OCI-LY7 (cell line): ENCODE results near the gene ZNF132. TPM values are rescaled to one million over a fixed set of nuclear protein-coding genes. Genes with fewer than 3 reads are reported as not detected.
A peak's percentile ranks its signal among the peaks of the same experiment; 100 is the strongest.
"Not testable (repeated sequence)": the region's sequence is repeated elsewhere in the genome, so short reads cannot be mapped to it uniquely, and the experiment has no call there.

ENCODE experiments used
- BruUV-seq: library from RNA; stranded (reverse); fragments of 400-500 nt; replicated peaks from 2 replicates; lab custom pipeline; 2021; lab: Mats Ljungman, UMichigan
- CTCF ChIA-PET: fragments of 300-600 bp; sonication (Branson Sonifier 250); formaldehyde crosslinking; loops from one replicate; lab custom pipeline; 2022; ENCODE audit warnings: antibody characterized with exemption; ENCODE audit not compliant: unreplicated experiment; lab: Charles Lee
- POLR2A ChIA-PET: fragments of 300-600 bp; sonication (Branson Sonifier 250); formaldehyde crosslinking; loops from one replicate; lab custom pipeline; 2022; ENCODE audit warnings: antibody characterized with exemption; lab: Charles Lee
- DNase-seq: peaks from one replicate; pipeline ENCODE4 v3.0.0-alpha.2; 2015; ENCODE audit warnings: low spot score
- H2AFZ ChIP-seq: fragments of 200-600 bp; sonication (generic), shearing (Covaris generic); 2 replicates; pipeline ENCODE4 v1.6.1; 2014; ENCODE audit warnings: mild to moderate bottlenecking, antibody characterized with exemption, low read length, moderate library complexity
- H3K27ac ChIP-seq: fragments of 200-600 bp; sonication (generic); 2 replicates; pipeline ENCODE4 v1.5.1; 2014; ENCODE audit warnings: mixed run types, low read depth, mild to moderate bottlenecking, moderate library complexity, low read length, inconsistent platforms; ENCODE audit not compliant: poor library complexity, severe bottlenecking
- H3K36me3 ChIP-seq: fragments of 200-600 bp; sonication (generic); 2 replicates; pipeline ENCODE4 v1.6.1; 2014; ENCODE audit warnings: mild to moderate bottlenecking, antibody characterized with exemption, low read length, moderate library complexity, mixed read lengths; ENCODE audit not compliant: insufficient read depth
- H3K4me1 ChIP-seq: fragments of 200-600 bp; sonication (generic); 2 replicates; pipeline ENCODE4 v1.5.1; 2014; ENCODE audit warnings: mild to moderate bottlenecking, low read length; ENCODE audit not compliant: insufficient read depth, poor library complexity, severe bottlenecking
- H3K4me2 ChIP-seq: fragments of 200-600 bp; sonication (generic); 2 replicates; pipeline ENCODE4 v1.6.1; 2014; ENCODE audit warnings: mild to moderate bottlenecking, low read length
- H3K4me3 ChIP-seq: fragments of 200-600 bp; sonication (generic); 2 replicates; pipeline ENCODE4 v1.5.1; 2014; ENCODE audit warnings: mild to moderate bottlenecking, low read depth, low read length; ENCODE audit not compliant: poor library complexity, severe bottlenecking
- H3K79me2 ChIP-seq: fragments of 200-600 bp; sonication (generic); 2 replicates; pipeline ENCODE4 v1.6.1; 2016; ENCODE audit warnings: low read depth, mild to moderate bottlenecking, low read length, moderate library complexity, mixed read lengths; ENCODE audit not compliant: insufficient read depth
- H3K9me2 ChIP-seq: fragments of 200-600 bp; sonication (generic); 2 replicates; pipeline ENCODE4 v1.6.1; 2016; ENCODE audit warnings: mild to moderate bottlenecking, low read length, mixed read lengths; ENCODE audit not compliant: insufficient read depth
- H3K9me3 ChIP-seq: fragments of 200-600 bp; sonication (generic); 2 replicates; pipeline ENCODE4 v1.6.1; 2014; ENCODE audit warnings: mild to moderate bottlenecking, mixed run types, low read length, mixed read lengths
- H4K20me1 ChIP-seq: fragments of 200-600 bp; sonication (generic); 2 replicates; pipeline ENCODE4 v1.6.1; 2014; ENCODE audit warnings: mild to moderate bottlenecking, antibody characterized with exemption, low read length, moderate library complexity, mixed read lengths; ENCODE audit not compliant: insufficient read depth
- EZH2phosphoT487 ChIP-seq: fragments of 200-600 bp; sonication (generic); IDR thresholded peaks from 2 replicates; pipeline ENCODE4 v1.6.1; 2018; ENCODE audit warnings: low read depth, borderline replicate concordance, mild to moderate bottlenecking, mixed run types, antibody characterized with exemption, low read length, moderate library complexity, mixed read lengths
- intact Hi-C: fragments of 100-400 bp; cut with micrococcal nuclease; formaldehyde crosslinking; loops from one replicate; pipeline ENCODE4 v1.10.0; 2022; ENCODE audit not compliant: unreplicated experiment
- total RNA-seq, 2 experiments: library from RNA; depleted of rRNA in 1 of 2; stranded (reverse); fragments of >200 nt in 1 of 2; shearing (Covaris generic) in 1 of 2; gene quantifications; 2 replicates each; pipeline ENCODE4 v1.2.3, GENCODE V29; 2014 to 2022
- TF ChIP-seq, protein P1 (sequence below): fragments of 200-600 bp; sonication (generic); conservative IDR thresholded peaks from 2 replicates; pipeline ENCODE4 v1.5.1; 2014; ENCODE audit warnings: mild to moderate bottlenecking, antibody characterized with exemption, low read length, moderate library complexity, mixed read lengths

The ZNF132 gene
- total RNA-seq, 2 experiments from 2014 or later = not detected

GRCh38 chr19:58407658-58408151, 32.2 kb downstream of the ZNF132 start:
- no peak for DNase-seq
- BruUV-seq = TSS peak; percentile 84
- H3K9me3 ChIP-seq = no peaks in the 10 kb centered on the region
- no peak for TF ChIP-seq EZH2phosphoT487
- TF ChIP-seq, protein P1, sequence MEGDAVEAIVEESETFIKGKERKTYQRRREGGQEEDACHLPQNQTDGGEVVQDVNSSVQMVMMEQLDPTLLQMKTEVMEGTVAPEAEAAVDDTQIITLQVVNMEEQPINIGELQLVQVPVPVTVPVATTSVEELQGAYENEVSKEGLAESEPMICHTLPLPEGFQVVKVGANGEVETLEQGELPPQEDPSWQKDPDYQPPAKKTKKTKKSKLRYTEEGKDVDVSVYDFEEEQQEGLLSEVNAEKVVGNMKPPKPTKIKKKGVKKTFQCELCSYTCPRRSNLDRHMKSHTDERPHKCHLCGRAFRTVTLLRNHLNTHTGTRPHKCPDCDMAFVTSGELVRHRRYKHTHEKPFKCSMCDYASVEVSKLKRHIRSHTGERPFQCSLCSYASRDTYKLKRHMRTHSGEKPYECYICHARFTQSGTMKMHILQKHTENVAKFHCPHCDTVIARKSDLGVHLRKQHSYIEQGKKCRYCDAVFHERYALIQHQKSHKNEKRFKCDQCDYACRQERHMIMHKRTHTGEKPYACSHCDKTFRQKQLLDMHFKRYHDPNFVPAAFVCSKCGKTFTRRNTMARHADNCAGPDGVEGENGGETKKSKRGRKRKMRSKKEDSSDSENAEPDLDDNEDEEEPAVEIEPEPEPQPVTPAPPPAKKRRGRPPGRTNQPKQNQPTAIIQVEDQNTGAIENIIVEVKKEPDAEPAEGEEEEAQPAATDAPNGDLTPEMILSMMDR = no peak
- H3K4me2 ChIP-seq = peak overlapping the region; percentile 96
- peak overlapping the region; percentile 47 for H3K27ac ChIP-seq
- H3K9me2 ChIP-seq = no peaks in the 10 kb centered on the region
- peaks cover 12% of the 10 kb centered on the region; the same call in 1 of the 2 replicates for H3K79me2 ChIP-seq
- POLR2A ChIA-PET = no interaction called here
- intact Hi-C loops = loop anchor here (1.0 to 5.0 kb wide), 4 partner anchors 44 to 225 kb away; partner anchors contain the start of genes ZNF274, ZNF324, ZNF324B and ZSCAN22
- CTCF ChIA-PET = no interaction called here
- peak overlapping the region; percentile 63; the same call in 1 of the 2 replicates for H2AFZ ChIP-seq
- peaks cover 20% of the 10 kb centered on the region for H3K4me1 ChIP-seq
- H3K4me3 ChIP-seq = peak overlapping the region; percentile 83
- no peaks in the 10 kb centered on the region for H4K20me1 ChIP-seq
- H3K36me3 ChIP-seq = no peaks in the 10 kb centered on the region

- intact Hi-C loops = loop anchor here (5.0 kb wide), 1 partner anchor 80 kb away; the partner anchor contains the start of gene ZSCAN22
- Histone ChIP-seq H3K79me2 (peaks cover 12% of the 10 kb centered on the region; the same call in 1 of the 2 replicates), H3K9me3 (no peaks in the 10 kb centered on the region), H4K20me1 (no peaks in the 10 kb centered on the region), H3K36me3 (no peaks in the 10 kb centered on the region), H3K9me2 (no peaks in the 10 kb centered on the region), H3K4me1 (peaks cover 25% of the 10 kb centered on the region), H3K4me3 (peak overlapping the region; percentile 83), H3K4me2 (peak overlapping the region; percentile 96), H2AFZ (no peak overlapping the region), H3K27ac (no peak overlapping the region)
- BruUV-seq = no TSS peak
- TF ChIP-seq EZH2phosphoT487 = no peak
- TF ChIP-seq, protein P1 = peak; percentile 62
- CTCF ChIA-PET = no interaction called here
- POLR2A ChIA-PET = no interaction called here
- peak; percentile 32 for DNase-seq
Measured at GRCh38 chr19:58406818-58407657, 32.9 kb downstream of the ZNF132 start.

- H3K9me2 ChIP-seq, H3K79me2 ChIP-seq, H3K9me3 ChIP-seq, H3K4me3 ChIP-seq, CTCF ChIA-PET, H4K20me1 ChIP-seq, H2AFZ ChIP-seq, DNase-seq, intact Hi-C loops, H3K36me3 ChIP-seq, H3K4me2 ChIP-seq, POLR2A ChIA-PET, H3K27ac ChIP-seq: not testable (repeated sequence)
- BruUV-seq = TSS peak; percentile 40
- peaks cover 21% of the 10 kb centered on the region for H3K4me1 ChIP-seq
Measured at GRCh38 chr19:58403920-58404478, 36.0 kb downstream of the ZNF132 start.
